Trophoblast cell (in vitro differentiated cells and primary cell): ENCODE measurements around the gene RNF150.
"Not testable (repeated sequence)": the region's sequence is repeated elsewhere in the genome, so short reads cannot be mapped to it uniquely, and the experiment has no call there.

Source experiments
- DNase-seq, 2 donors: peaks; one replicate each; pipeline ENCODE4 v3.0.0-alpha.2; 2016
- H2AFZ ChIP-seq: 2 replicates; pipeline ENCODE4 v1.6.1; 2013; ENCODE audit warnings: low read length, moderate library complexity, mild to moderate bottlenecking; ENCODE audit not compliant: insufficient read depth, poor library complexity
- H2AK5ac ChIP-seq: 2 replicates; pipeline ENCODE4 v1.6.1; 2013; ENCODE audit warnings: mild to moderate bottlenecking, low read length
- H2BK120ac ChIP-seq: 2 replicates; pipeline ENCODE4 v1.6.1; 2013; ENCODE audit warnings: low read length, mild to moderate bottlenecking, moderate library complexity; ENCODE audit not compliant: insufficient read depth, poor library complexity
- H2BK12ac ChIP-seq: 2 replicates; pipeline ENCODE4 v1.6.1; 2013; ENCODE audit warnings: mild to moderate bottlenecking, low read length, moderate library complexity
- H2BK5ac ChIP-seq: 2 replicates; pipeline ENCODE4 v1.6.1; 2013; ENCODE audit warnings: low read length, low read depth, moderate library complexity, mild to moderate bottlenecking; ENCODE audit not compliant: poor library complexity
- H3K14ac ChIP-seq: 2 replicates; pipeline ENCODE4 v1.6.1; 2013; ENCODE audit warnings: mild to moderate bottlenecking, low read length
- H3K18ac ChIP-seq: 2 replicates; pipeline ENCODE4 v1.6.1; 2013; ENCODE audit warnings: mild to moderate bottlenecking, low read length
- H3K23ac ChIP-seq: 2 replicates; pipeline ENCODE4 v1.6.1; 2013; ENCODE audit warnings: low read length
- H3K27ac ChIP-seq: 2 replicates; pipeline ENCODE4 v1.5.1; 2013; ENCODE audit warnings: low read depth, mild to moderate bottlenecking, inconsistent platforms, low read length, moderate library complexity
- H3K27me3 ChIP-seq: 2 replicates; pipeline ENCODE4 v1.6.1; 2013; ENCODE audit warnings: inconsistent platforms, mild to moderate bottlenecking, low read length, moderate library complexity; ENCODE audit not compliant: insufficient read depth
- H3K36me3 ChIP-seq, 2 experiments: 1 replicate in 1 of 2; 2 replicates in 1 of 2; pipeline ENCODE4 v1.6.1; 2013; ENCODE audit warnings: low read length in 2 of 2, mild to moderate bottlenecking in 2 of 2, moderate library complexity in 1 of 2; ENCODE audit not compliant: insufficient read depth in 2 of 2, control insufficient read depth in 1 of 2
- H3K4ac ChIP-seq: 2 replicates; pipeline ENCODE4 v1.6.1; 2013; ENCODE audit warnings: low read depth, mild to moderate bottlenecking, low read length, moderate library complexity
- H3K4me1 ChIP-seq, 2 experiments: 1 replicate in 1 of 2; 2 replicates in 1 of 2; pipeline ENCODE4 v1.6.1; 2013; ENCODE audit warnings: low read length in 2 of 2, mild to moderate bottlenecking in 2 of 2, moderate library complexity in 1 of 2; ENCODE audit not compliant: insufficient read depth in 2 of 2, control insufficient read depth in 1 of 2
- H3K4me2 ChIP-seq: 2 replicates; pipeline ENCODE4 v1.6.1; 2013; ENCODE audit warnings: inconsistent platforms, mild to moderate bottlenecking, low read length, moderate library complexity
- H3K4me3 ChIP-seq: 2 replicates; pipeline ENCODE4 v1.5.1; 2013; ENCODE audit warnings: mild to moderate bottlenecking, low read depth, low read length, inconsistent platforms
- H3K79me1 ChIP-seq: one replicate; pipeline ENCODE4 v1.6.1; 2013; ENCODE audit warnings: low read length
- H3K79me2 ChIP-seq: 2 replicates; pipeline ENCODE4 v1.6.1; 2013; ENCODE audit warnings: low read length, mild to moderate bottlenecking; ENCODE audit not compliant: control insufficient read depth, insufficient read depth, poor library complexity
- H3K9ac ChIP-seq: 2 replicates; pipeline ENCODE4 v1.6.1; 2013; ENCODE audit warnings: mild to moderate bottlenecking, low read length
- H3K9me3 ChIP-seq: 2 replicates; pipeline ENCODE4 v1.6.1; 2013; ENCODE audit warnings: low read depth, mild to moderate bottlenecking, control low read depth, inconsistent platforms, low read length; ENCODE audit not compliant: insufficient read depth
- H4K12ac ChIP-seq: 2 replicates; pipeline ENCODE4 v1.6.1; 2013; ENCODE audit warnings: low read depth, mild to moderate bottlenecking, low read length, moderate library complexity
- H4K8ac ChIP-seq: 2 replicates; pipeline ENCODE4 v1.6.1; 2013; ENCODE audit warnings: low read depth, mild to moderate bottlenecking, low read length, moderate library complexity
- H4K91ac ChIP-seq: one replicate; pipeline ENCODE4 v1.6.1; 2013; ENCODE audit warnings: low read depth, mild to moderate bottlenecking, low read length, moderate library complexity
- WGBS: extraction: QIAGEN DNeasy Blood & Tissue Kit; methylation state at CpG from one replicate; pipeline ENCODE4 v1.1.7; 2013; ENCODE audit warnings: missing lambda C conversion rate; ENCODE audit not compliant: insufficient read length, insufficient coverage; ENCODE audit errors: extremely low coverage; 5-methylcytosine and 5-hydroxymethylcytosine counted together

The RNF150 gene

GRCh38 chr4:141174457-141174856, 41.2 kb upstream of the RNF150 start:
- Histone ChIP-seq H2AK5ac (no peak overlapping the region), H4K8ac (no peak overlapping the region), H4K91ac (no peak overlapping the region), H3K27me3 (no peaks in the 10 kb centered on the region), H3K27ac (no peak overlapping the region), H3K9me3 (no peaks in the 10 kb centered on the region), H3K79me1 (no peaks in the 10 kb centered on the region), H3K18ac (no peak overlapping the region), H3K4me3 (no peak overlapping the region), H3K36me3 (no peaks in the 10 kb centered on the region), H2AFZ (no peak overlapping the region), H3K4me1 (no peaks in the 10 kb centered on the region), H3K4me2 (no peak overlapping the region), H2BK5ac (no peak overlapping the region), H3K14ac (no peak overlapping the region), H3K9ac (no peak overlapping the region), H2BK12ac (no peak overlapping the region), H2BK120ac (no peak overlapping the region), H3K23ac (no peak overlapping the region), H3K4ac (no peak overlapping the region), H4K12ac (no peak overlapping the region), H3K79me2 (no peaks in the 10 kb centered on the region)
- no CpG with 5 or more reads among the region's 1 CpG for WGBS
- no peak for DNase-seq

GRCh38 chr4:141170671-141171070, 37.4 kb upstream of the RNF150 start:
- no peaks in the 10 kb centered on the region for H3K36me3 ChIP-seq
- no peaks in the 10 kb centered on the region for H3K27me3 ChIP-seq
- no peak overlapping the region for H3K4me2 ChIP-seq
- H3K79me2 ChIP-seq = no peaks in the 10 kb centered on the region
- no peak overlapping the region for H2AFZ ChIP-seq
- WGBS = no CpG with 5 or more reads among the region's 3 CpGs
- no peak overlapping the region for H3K18ac ChIP-seq
- H3K14ac ChIP-seq = no peak overlapping the region
- H3K9me3 ChIP-seq = no peaks in the 10 kb centered on the region
- H3K23ac ChIP-seq = no peak overlapping the region
- no peak overlapping the region for H2BK5ac ChIP-seq
- H3K4me3 ChIP-seq = no peak overlapping the region
- no peak overlapping the region for H4K91ac ChIP-seq
- H3K4me1 ChIP-seq = no peaks in the 10 kb centered on the region
- no peak overlapping the region for H4K12ac ChIP-seq
- H4K8ac ChIP-seq = no peak overlapping the region
- H2BK120ac ChIP-seq = no peak overlapping the region
- no peak overlapping the region for H3K27ac ChIP-seq
- H3K9ac ChIP-seq = no peak overlapping the region
- DNase-seq = no peak
- no peak overlapping the region for H2AK5ac ChIP-seq
- H3K79me1 ChIP-seq = no peaks in the 10 kb centered on the region
- H3K4ac ChIP-seq = no peak overlapping the region
- H2BK12ac ChIP-seq = no peak overlapping the region

- Histone ChIP-seq H3K4me3 (no peak overlapping the region), H2AFZ (no peak overlapping the region), H2BK120ac (no peak overlapping the region), H2BK12ac (no peak overlapping the region), H2AK5ac (no peak overlapping the region), H3K79me2 (no peaks in the 10 kb centered on the region), H4K8ac (no peak overlapping the region), H3K79me1 (no peaks in the 10 kb centered on the region), H3K36me3 (no peaks in the 10 kb centered on the region), H3K18ac (no peak overlapping the region), H3K4ac (no peak overlapping the region), H3K9ac (no peak overlapping the region), H3K4me1 (no peaks in the 10 kb centered on the region), H3K23ac (no peak overlapping the region), H4K91ac (no peak overlapping the region), H3K4me2 (no peak overlapping the region), H2BK5ac (no peak overlapping the region), H3K27me3 (no peaks in the 10 kb centered on the region), H3K27ac (no peak overlapping the region), H3K9me3 (no peaks in the 10 kb centered on the region), H4K12ac (no peak overlapping the region), H3K14ac (no peak overlapping the region)
- DNase-seq = no peak
These were observed 36.1 kb upstream of the RNF150 start for GRCh38 chr4:141169391-141169790.

GRCh38 chr4:141165001-141165400, 31.7 kb upstream of the RNF150 start:
- not testable (repeated sequence) for H2AK5ac ChIP-seq

More at GRCh38 chr4:141165001-141165400, 31.7 kb upstream of the RNF150 start:
- H4K12ac ChIP-seq, H3K27me3 ChIP-seq, H3K23ac ChIP-seq, H2BK12ac ChIP-seq, H3K4me2 ChIP-seq, DNase-seq, H3K4ac ChIP-seq, H2BK120ac ChIP-seq, H2AFZ ChIP-seq, H3K4me3 ChIP-seq, H3K9me3 ChIP-seq, H3K27ac ChIP-seq, H3K79me1 ChIP-seq, H3K4me1 ChIP-seq, H3K9ac ChIP-seq, H3K79me2 ChIP-seq, H4K91ac ChIP-seq, H4K8ac ChIP-seq, H3K14ac ChIP-seq, H2BK5ac ChIP-seq, H3K36me3 ChIP-seq, H3K18ac ChIP-seq: not testable (repeated sequence)
- no CpG with 5 or more reads among the region's 5 CpGs for WGBS
